GM20431 (cell line): ENCODE measurements around the gene CLEC1A.

Experiments
- in situ Hi-C: fragments of 300-500 bp; cut with MseI, MboI; formaldehyde crosslinking; loops from one replicate; pipeline ENCODE4 v1.15.0; 2020; ENCODE audit warnings: low sequenced_read_pairs; ENCODE audit not compliant: unreplicated experiment

Gene CLEC1A

GRCh38 chr12:10098791-10099190, at the start of gene CLEC1A:
TSS of gene CLEC1A (minus strand) at chr12:10098985. CDS start at chr12:10098922, 63 bp downstream.
- in situ Hi-C loops = no loop called here

DNA sequence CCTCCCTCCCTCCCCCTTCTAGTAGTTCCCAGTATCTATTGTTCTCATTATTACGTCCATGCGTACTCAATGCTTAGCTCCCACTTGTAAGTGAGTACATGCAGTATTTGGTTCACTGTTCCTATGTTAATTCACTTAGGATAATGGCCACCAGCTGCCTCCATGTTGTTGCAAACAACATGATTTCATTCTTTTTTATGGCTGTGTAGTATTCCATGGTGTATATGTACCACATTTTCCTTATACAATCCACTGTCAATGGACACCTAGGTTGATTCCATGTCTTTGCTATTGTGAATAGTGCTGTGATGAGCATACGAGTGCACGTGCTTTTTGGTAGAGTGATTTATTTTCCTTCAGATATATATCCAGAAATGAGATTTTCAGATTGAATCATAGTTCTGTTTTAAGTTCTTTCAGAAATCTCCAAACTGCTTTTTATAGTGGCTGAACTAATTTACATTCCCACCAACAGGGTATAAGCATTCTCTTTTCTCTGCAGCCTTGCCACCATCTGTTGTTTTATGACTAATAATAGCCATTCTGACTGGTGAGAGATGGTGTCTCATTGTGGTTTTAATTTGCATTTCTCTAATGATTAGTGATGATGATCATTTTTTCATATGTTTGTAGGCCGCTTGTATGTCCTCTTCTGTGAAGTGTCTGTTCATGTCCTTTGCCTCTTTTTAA, 49.1 kb upstream of the CLEC1A start:
- in situ Hi-C loops = loop anchor here (25.0 kb wide), 1 partner anchor 336 kb away; no protein-coding TSS in a partner anchor

DNA sequence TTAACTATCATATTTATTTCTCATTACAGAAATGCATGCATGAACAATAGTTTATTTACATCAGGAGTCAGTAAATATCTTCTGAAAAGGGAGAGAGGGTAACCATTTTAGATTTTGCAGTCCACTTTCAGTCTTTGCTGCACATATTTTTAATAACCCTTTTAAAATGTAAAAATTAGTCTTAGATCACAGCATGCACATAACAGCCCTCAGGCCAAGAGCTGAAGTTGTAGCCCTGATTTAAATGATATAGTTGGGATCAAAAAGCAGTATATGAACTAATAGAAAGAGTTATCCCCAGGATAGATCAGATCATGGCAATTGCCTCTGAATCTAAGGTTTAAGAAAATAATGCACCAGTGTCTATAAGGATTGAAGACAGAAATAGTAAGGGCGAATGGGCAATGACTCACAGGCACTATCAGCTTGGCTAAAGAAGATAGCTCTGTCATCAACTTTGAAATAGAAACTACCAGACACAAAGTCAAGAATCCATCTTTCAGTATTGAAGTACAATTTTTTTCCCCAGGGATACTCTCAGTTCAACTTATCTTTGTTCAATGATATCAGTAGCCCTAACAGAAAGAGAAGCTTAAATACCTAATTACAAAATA, 44.3 kb upstream of the CLEC1A start:
- in situ Hi-C loops = loop anchor here (25.0 kb wide), 1 partner anchor 331 kb away; no protein-coding TSS in a partner anchor

DNA sequence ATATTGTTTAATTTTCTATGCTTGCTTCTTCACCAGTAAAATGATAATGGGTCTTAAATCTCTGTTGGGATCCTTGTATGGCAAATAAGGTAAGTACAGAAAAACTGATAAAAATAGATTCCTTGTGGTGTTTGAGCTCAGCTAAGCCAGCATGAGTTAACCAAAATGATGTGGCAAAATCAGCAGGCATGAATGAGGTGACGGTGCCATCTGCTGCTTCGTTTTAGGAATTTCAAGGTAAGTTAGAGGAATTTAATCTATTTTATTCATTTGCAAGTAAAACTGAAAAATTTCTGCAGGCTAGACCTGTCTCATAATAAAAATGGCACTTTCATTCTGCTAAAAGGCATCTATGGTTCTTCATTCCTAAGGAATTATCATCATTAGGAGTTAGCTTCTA, 41.2 kb upstream of the CLEC1A start:
- in situ Hi-C loops = loop anchor here (25.0 kb wide), 1 partner anchor 328 kb away; no protein-coding TSS in a partner anchor

DNA sequence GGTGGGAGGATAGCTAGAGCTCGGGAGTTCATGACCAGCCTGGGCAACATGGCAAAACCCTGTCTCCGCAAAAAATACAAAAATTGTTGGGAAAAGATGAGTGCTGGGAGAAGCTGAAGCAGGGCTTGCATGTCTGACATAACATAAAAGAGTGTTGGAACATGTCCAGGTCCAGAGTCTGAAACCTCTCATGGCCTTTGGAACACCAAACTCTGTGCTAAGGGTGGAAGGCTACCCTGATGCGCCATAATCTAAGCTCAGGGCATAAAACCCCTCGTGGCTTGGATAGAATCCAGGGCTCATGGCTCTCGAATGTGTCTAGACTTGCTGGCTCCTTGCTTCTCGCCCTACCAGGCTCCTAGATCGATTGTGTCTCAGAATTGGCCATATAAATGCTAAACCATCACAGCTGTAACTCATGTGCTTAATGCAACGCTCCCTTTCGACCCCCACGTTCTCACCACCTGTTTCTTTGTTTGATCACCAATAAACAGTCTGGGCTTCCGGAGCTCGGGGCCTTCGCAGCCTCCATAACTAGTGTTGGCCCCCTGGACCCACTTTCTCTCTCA, 37.9 kb upstream of the CLEC1A start:
- in situ Hi-C loops = loop anchor here (10.0 to 25.0 kb wide), 2 partner anchors 102 to 324 kb away; partner anchors contain the start of gene CLEC9A

GRCh38 chr12:10135126-10135525, 36.3 kb upstream of the CLEC1A start:
- in situ Hi-C loops = loop anchor here (10.0 to 25.0 kb wide), 2 partner anchors 100 to 323 kb away; partner anchors contain the start of gene CLEC9A

GRCh38 chr12:10132850-10133370, 34.1 kb upstream of the CLEC1A start:
- in situ Hi-C loops = loop anchor here (10.0 to 25.0 kb wide), 2 partner anchors 98 to 321 kb away; partner anchors contain the start of gene CLEC9A

DNA sequence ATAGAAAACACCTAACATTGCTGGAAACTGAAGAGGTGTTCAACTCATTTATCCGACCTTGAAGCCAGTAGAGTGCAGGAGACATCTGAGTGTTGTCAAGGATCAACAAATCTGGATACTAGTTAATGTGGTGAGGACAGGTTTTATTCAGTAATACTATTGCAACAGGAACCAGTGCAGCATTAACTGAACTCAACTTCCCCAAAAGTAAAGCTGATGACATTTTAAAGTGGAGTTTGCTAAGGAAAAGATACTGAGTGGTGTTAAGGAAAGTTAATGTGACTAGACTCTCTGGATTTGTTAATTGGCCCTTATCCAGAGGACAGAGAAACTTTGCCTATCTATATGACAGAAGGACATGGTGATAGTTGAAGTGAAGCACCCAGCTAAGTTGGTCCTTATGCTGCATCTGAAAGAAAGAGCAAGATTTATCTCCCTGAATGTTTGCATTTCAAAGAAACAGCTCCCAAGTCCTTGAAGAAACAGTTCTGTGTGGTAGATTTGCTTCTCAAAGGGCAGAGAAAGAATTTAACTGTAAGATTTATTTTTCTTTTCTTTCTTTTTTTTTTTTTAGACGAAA, 32.4 kb upstream of the CLEC1A start:
- in situ Hi-C loops = loop anchor here (10.0 to 25.0 kb wide), 2 partner anchors 96 to 319 kb away; partner anchors contain the start of gene CLEC9A

DNA sequence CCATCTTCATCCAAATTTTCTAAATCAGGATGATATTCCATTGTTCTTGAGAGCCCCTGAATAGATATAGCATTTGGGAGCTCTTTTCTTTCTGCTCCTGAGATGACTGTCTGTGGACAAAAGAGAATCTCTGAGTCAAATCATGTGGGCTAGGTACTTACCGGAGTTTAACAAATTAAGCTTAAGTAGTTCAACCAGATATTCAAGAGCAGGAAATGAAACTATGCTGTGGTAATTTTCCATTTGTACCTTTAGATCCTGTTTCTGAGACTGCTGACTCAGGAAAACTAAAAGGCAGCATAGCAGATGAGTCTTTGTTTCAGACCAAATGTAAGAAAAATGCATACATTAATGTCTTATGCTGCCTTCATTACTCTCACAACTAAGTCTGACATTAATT, 31.3 kb upstream of the CLEC1A start, which contains the start of gene CLEC7A:
TSS of gene CLEC7A (minus strand) at position 158 of the 400 bp plus-strand sequence. CDS start at position 41, 117 bp downstream.
- in situ Hi-C loops = loop anchor here (10.0 to 25.0 kb wide), 2 partner anchors 95 to 318 kb away; partner anchors contain the start of gene CLEC9A

GRCh38 chr12:10128687-10129086, 29.9 kb upstream of the CLEC1A start:
- in situ Hi-C loops = loop anchor here (25.0 kb wide), 1 partner anchor 316 kb away; no protein-coding TSS in a partner anchor

GRCh38 chr12:10126413-10126812, 27.6 kb upstream of the CLEC1A start:
- in situ Hi-C loops = loop anchor here (25.0 kb wide), 1 partner anchor 314 kb away; no protein-coding TSS in a partner anchor

DNA sequence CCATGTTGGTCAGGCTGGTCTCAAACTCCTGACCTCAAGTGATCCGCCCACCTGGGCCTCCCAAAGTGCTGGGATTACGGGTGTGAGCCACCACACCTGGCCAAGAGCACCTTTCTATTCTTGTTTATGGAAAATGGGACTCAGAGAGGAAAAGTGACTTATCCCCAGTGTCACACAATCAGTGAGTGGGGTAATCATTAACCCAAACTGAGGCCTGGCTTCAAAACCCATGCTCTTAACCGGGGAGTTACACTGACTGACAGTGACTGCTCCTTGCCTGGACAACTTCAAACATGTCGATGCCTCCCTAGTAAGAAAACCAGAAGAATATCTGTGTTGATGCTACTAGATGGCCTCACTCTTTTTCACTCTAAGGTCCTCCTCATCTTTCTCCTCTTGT, 23.9 kb upstream of the CLEC1A start:
- in situ Hi-C loops = no loop called here

- in situ Hi-C loops = no loop called here
These were observed 22.5 kb upstream of the CLEC1A start for GRCh38 chr12:10121278-10121677.

DNA sequence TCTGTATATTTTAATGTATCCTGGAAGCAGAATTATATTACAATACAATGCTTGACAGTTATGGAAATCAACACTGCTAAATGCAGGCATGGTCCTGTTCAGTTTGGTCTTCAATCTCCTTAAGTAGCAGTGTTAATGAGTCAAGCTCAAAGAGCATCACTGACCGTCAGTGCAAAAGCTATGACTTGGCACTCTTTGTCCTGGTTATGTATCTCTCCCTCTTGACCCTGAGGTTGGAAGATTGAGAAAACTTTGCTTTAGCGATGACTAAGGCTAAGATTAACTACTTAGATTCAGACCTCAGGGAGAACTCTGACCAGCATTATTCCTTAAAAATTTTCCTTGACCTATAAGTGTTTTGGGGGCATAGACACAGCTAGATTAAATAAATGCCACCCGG, 20.3 kb upstream of the CLEC1A start:
- in situ Hi-C loops = no loop called here

- in situ Hi-C loops = no loop called here
These were observed 17.1 kb upstream of the CLEC1A start for GRCh38 chr12:10115890-10116289.

DNA sequence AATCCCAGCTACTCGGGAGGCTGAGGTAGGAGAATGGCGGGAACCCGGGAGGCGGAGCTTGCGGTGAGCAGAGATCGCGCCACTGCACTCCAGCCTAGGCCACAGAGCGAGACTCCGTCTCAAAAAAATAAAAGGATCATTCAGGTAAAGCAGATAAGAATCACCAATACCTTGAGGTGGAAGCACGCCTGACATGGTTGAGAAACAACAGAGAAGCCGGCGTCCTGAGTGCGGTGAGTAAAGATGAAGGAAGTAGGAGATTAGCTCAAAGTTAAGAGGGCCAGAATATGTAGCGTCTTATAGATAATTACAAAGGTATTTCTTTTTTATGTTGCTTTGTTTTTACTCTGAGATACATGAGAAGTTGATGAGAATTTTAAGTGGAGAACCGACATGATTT, 16.5 kb upstream of the CLEC1A start:
- in situ Hi-C loops = no loop called here

DNA sequence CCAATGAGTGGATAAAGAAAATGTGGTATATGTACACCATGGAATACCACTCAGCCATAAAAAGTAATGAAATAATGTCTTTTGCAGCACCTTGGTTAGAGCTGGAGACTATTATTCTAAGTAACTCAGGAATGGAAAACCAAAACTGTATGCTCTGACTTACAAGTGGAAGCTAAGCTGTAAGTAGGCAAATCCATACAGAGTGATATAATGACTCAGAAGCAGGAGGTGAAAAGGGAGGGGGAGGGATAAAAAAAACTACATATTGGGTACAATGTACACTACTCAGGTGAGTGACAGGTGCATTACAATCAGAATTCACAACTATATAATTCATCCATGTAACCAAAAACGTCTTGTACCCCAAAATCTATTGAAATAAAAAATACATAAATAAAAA, 15.1 kb upstream of the CLEC1A start:
- in situ Hi-C loops = no loop called here

DNA sequence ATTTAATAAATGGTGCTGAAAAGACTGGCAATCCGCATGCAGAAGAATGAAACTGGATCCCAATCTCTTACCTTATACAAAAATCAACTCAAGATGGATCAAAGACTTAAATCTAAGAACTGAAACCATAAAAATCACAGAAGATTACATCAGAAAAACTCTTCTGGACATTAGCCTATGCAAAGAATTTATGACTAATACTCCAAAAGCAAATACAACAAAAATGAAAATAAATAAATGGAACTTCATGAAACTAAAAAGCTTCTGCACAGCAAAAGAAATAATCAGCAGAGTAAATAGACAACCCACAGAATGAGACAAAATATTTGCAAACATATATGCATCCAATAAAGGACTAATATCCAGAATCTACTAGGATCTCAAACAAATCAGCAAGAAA, 14.3 kb upstream of the CLEC1A start:
- in situ Hi-C loops = no loop called here

DNA sequence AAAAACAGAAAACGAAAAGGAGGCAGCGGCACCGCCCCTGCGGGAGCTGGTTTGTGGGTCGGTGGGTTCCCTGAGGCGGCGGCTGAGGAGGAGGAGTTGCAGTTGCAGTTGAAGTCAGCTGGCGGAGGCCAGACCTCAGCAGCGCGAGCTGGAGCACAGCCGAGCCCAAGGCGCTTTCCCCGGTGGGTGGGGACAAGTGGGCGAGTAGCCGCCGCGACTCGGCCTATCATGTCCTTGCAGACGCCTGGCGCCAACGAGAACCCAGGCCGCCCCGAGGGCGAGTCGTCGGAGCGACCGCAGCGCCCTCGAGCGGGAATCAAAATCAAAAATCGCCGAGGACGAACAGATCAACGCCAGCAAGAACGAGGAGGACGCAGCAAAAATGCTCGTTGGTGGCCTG, 12.7 kb upstream of the CLEC1A start:
- in situ Hi-C loops = no loop called here

GRCh38 chr12:10110256-10110844, 11.6 kb upstream of the CLEC1A start:
- in situ Hi-C loops = no loop called here
